Transverse colon (tissue), 4 donors: Measurements from ENCODE around the gene HP1BP3. TPM values are rescaled to one million over a fixed set of nuclear protein-coding genes. Genes with fewer than 3 reads are reported as not detected.

Experiments used
- DNase-seq: peaks from one replicate; pipeline ENCODE4 v3.0.0-alpha.2; 2019
- H3K27ac ChIP-seq, 4 donors: fragments of 200-600 bp; sonication (generic); 2 replicates each; pipeline ENCODE4 v1.5.1; 2016 to 2018; ENCODE audit warnings: inconsistent platforms in 4 of 4
- H3K27me3 ChIP-seq: fragments of 200-600 bp; sonication (generic); 2 replicates; pipeline ENCODE4 v1.5.1; 2017; ENCODE audit warnings: inconsistent platforms
- H3K36me3 ChIP-seq, 4 donors: fragments of 200-600 bp; sonication (generic); 2 replicates each; pipeline ENCODE4 v1.5.1; 2017 to 2019; ENCODE audit warnings: inconsistent platforms in 4 of 4
- H3K4me1 ChIP-seq, 4 donors: fragments of 200-600 bp; sonication (generic); 2 replicates each; pipeline ENCODE4 v1.5.1; 2017 to 2020; ENCODE audit warnings: inconsistent platforms in 4 of 4
- H3K4me3 ChIP-seq, 4 donors: fragments of 200-600 bp; sonication (generic); 1 replicate in 1 of 4; 2 replicates in 3 of 4; pipeline versions ENCODE4 v1.5.1 to v1.6.1; 2017 to 2019; ENCODE audit warnings: inconsistent platforms in 4 of 4
- H3K9me3 ChIP-seq, 2 donors: fragments of 200-600 bp; sonication (generic); 2 replicates each; pipeline ENCODE4 v1.5.1; 2017 to 2019; ENCODE audit warnings: inconsistent platforms in 2 of 2
- CTCF ChIP-seq, 5 experiments: fragments of 200-600 bp in 3 of 5; fragments of 450-650 bp in 2 of 5; sonication (generic) in 3 of 5; IDR thresholded peaks; 1 replicate in 2 of 5; 2 replicates in 3 of 5; pipeline ENCODE4 v1.5.1; 2016 to 2017; ENCODE audit warnings: antibody characterized with exemption in 5 of 5, inconsistent platforms in 3 of 5, mild to moderate bottlenecking in 2 of 5, moderate library complexity in 1 of 5
- EP300 ChIP-seq: sonication (generic); formaldehyde crosslinking; IDR thresholded peaks from one replicate; pipeline ENCODE4 v1.6.1; 2017; ENCODE audit warnings: antibody characterized with exemption, low read depth
- POLR2A ChIP-seq: fragments of 450-650 bp; IDR thresholded peaks from one replicate; pipeline ENCODE4 v1.6.1; 2016; ENCODE audit warnings: antibody characterized with exemption, mild to moderate bottlenecking, moderate library complexity
- POLR2AphosphoS5 ChIP-seq, 3 donors: sonication (generic); formaldehyde crosslinking; IDR thresholded peaks; one replicate each; pipeline ENCODE4 v1.6.1; 2016; ENCODE audit warnings: antibody characterized with exemption in 3 of 3
- WGBS, 2 donors: methylation state at CpG; one replicate each; pipeline ENCODE4 v1.1.5; 2018; ENCODE audit warnings: low coverage in 1 of 2; 5-methylcytosine and 5-hydroxymethylcytosine counted together
- in situ Hi-C, 4 donors: fragments of 200-750 bp; cut with MboI; loops; one replicate each; pipeline versions ENCODE4 v1.15.0 to v1.15.1; 2017; ENCODE audit warnings: low sequenced_read_pairs in 3 of 4, low pct_ligation_motif_present in 1 of 4, low pct_unique_long_range_greater_than_20kb in 1 of 4
- intact Hi-C: fragments of 100-400 bp; cut with DNase I; formaldehyde crosslinking; loops from one replicate; pipeline ENCODE4 v1.15.1; 2023; ENCODE audit warnings: low total_unique reads
- total RNA-seq, 4 donors: library from RNA; depleted of rRNA; stranded (reverse); fragments of >200 nt; gene quantifications; one replicate each; pipeline ENCODE4 v1.1.0, GENCODE V29; 2016

The HP1BP3 gene
- total RNA-seq, 4 donors from 2014 or later, result 143 to 272 (median 197) TPM

- TF ChIP-seq POLR2AphosphoS5 (IDR thresholded peaks at IDR 0.05) (no peak), EP300 (no peak), CTCF (IDR thresholded peaks at IDR 0.05) (no peak), POLR2A (no peak)
Observed at GRCh38 chr1:20695515-20695914, 91.6 kb downstream of the HP1BP3 start.

GRCh38 chr1:20693623-20694022, 93.5 kb downstream of the HP1BP3 start:
- Histone ChIP-seq H3K4me3 (no peak overlapping the region), H3K4me1 (peaks cover 0 to 12% (median 6%) of the 10 kb centered on the region in 4 donors), H3K9me3 (no peaks in the 10 kb centered on the region), H3K27me3 (no peaks in the 10 kb centered on the region), H3K36me3 (no peaks in the 10 kb centered on the region), H3K27ac (no peak overlapping the region)
- WGBS, 2 donors, result 79% methylated on average over 2 of the region's 2 CpGs; no CpG with 5 or more reads in 1 of the 2 donors
- TF ChIP-seq CTCF (IDR thresholded peaks at IDR 0.05) (no peak), POLR2AphosphoS5 (IDR thresholded peaks at IDR 0.05) (no peak), EP300 (no peak), POLR2A (no peak)
- in situ Hi-C loops, result loop anchor here (10.0 to 25.0 kb wide), 3 partner anchors 494 to 519 kb away; partner anchors contain the start of gene EIF4G3 (in 1 of the 4)
- no peak for DNase-seq
- intact Hi-C loops, result no loop called here

More at GRCh38 chr1:20695515-20695914, 91.6 kb downstream of the HP1BP3 start:
- Histone ChIP-seq H3K27ac (no peak overlapping the region), H3K9me3 (no peaks in the 10 kb centered on the region), H3K27me3 (no peaks in the 10 kb centered on the region), H3K4me1 (peaks cover 0 to 12% (median 6%) of the 10 kb centered on the region in 4 donors), H3K4me3 (no peak overlapping the region), H3K36me3 (no peaks in the 10 kb centered on the region)
- 80 to 81% methylated on average over 8 to 10 of the region's 10 CpGs for WGBS, 2 donors
- in situ Hi-C loops (loop anchor here (10.0 to 25.0 kb wide), 3 partner anchors 492 to 517 kb away; partner anchors contain the start of gene EIF4G3 (in 1 of the 4)), intact Hi-C loops (loop anchor here (5.0 kb wide), 1 partner anchor 502 kb away; no protein-coding TSS in a partner anchor)
- no peak for DNase-seq

Other genes starting within 250 kb of the HP1BP3 start
- gene FAM43B, start 234.7 kb downstream of the HP1BP3 start, total RNA-seq, result not detected
- 10 to 100 TPM in 3 of 4 donors, not detected in 1; 39.7 to 50.5 (median 43.1) TPM for gene CDA, start 198.2 kb downstream of the HP1BP3 start, total RNA-seq
- gene PINK1, start 153.8 kb downstream of the HP1BP3 start, total RNA-seq, result 100 to 1,000 TPM; 122 to 235 (median 192) TPM
- 100 to 1,000 TPM in 3 of 4 donors, 10 to 100 TPM in 1; 70.3 to 157 (median 105) TPM for gene DDOST, start 125.9 kb downstream of the HP1BP3 start, total RNA-seq
- 10 to 100 TPM in 1 of 4 donors, under 1 TPM in 2, not detected in 1; 0.27 to 21.1 (median 0.79) TPM for gene KIF17, start 69.3 kb downstream of the HP1BP3 start, total RNA-seq
- gene SH2D5, start 54.6 kb downstream of the HP1BP3 start, total RNA-seq, result under 1 TPM in 1 of 4 donors, not detected in 3; 0.37 TPM